GM12872 (cell line): ENCODE measurements around the gene BLOC1S5.

Experiments used
- CTCF ChIP-seq: IDR thresholded peaks from 3 replicates; pipeline ENCODE4 v1.5.1; 2011; ENCODE audit warnings: low read depth, mild to moderate bottlenecking, low read length, moderate library complexity; ENCODE audit not compliant: insufficient read depth

The BLOC1S5 gene

GRCh38 chr6:7992002-7992815 is 72.0 kb downstream of the BLOC1S5 start:
- peak; percentile 61; the same call in 2 of the 3 replicates for TF ChIP-seq CTCF

DNA sequence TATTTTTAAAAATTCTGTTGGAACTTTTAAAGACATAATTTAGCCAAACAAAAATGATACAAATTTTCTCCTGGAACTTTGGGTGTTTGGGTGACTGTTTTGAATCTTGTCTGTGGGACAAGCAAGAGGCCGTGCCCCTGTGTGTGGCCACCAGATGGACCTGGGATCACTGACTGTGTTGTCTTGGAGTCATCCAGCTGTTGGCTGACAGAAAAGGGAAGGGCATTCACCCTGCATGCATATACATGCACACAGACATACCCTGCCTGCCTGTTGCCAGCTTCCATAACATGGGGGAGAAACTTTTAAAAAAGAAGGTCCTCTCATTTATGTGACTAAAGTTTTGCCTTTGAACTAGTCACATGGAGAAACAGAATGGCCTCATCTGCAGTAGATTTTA is 72.7 kb downstream of the BLOC1S5 start:
- no peak for TF ChIP-seq CTCF

DNA sequence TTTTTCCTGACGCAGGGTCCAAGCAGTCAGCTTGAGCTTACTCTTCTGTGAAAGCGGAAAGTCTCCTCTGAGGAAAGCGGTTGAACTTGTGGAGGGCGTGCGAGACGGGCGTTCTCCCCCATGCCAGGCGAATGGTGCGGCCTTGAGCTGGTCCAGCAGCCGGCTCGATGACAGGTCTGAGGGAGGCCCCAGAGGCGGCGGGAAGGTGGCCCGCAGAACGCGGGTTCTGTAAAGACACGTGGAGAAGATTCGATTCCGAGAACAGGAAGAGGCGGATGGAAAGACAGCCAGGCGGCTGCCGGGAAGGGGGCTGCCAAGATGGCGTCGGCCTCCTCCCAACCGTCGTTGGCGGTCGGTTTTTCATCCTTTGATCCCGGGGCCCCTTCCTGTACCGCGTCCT is 78.0 kb downstream of the BLOC1S5 start:
- TF ChIP-seq CTCF: no peak

- no peak for TF ChIP-seq CTCF
Measured at GRCh38 chr6:7979831-7980230, 84.4 kb downstream of the BLOC1S5 start.

DNA sequence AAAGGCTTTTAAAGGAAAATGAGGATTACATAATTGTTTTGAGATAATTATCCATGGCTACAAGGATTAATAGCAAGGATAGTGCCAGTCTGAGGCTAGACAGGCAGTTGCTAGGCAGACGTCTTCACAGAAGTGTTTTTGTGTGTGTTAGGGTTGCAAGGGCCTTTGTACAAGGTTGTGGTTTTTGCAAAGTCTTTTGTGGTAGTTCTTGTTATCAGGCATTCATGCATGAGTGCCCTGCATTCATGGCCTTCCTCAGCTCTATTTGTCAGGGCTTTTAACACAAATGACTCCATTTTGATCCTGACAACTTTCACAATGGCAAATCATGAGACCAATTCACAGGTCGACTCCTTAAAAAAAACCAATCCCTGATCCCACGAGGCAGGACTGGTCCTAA is 85.5 kb downstream of the BLOC1S5 start:
- TF ChIP-seq CTCF: no peak

- no peak for TF ChIP-seq CTCF
Measured at GRCh38 chr6:7976485-7977056, 87.6 kb downstream of the BLOC1S5 start.

DNA sequence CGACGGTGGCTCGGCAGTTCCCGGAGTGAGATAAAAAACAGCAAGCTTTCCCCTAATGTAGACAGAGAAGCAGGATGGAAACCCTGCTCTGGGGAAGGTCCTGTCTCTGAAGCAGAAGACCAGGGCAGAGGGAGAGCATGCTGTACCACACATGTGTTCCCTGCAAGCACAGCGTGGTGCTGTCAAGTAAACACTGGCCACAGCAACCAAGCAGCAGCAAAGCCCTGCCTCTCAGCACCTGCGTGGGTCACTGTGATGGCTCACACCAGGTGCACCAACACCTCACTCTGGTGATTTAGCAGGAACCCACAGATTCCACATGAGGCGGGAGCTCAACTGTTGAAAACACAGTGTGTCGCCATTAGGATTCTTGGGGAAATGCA is 88.4 kb downstream of the BLOC1S5 start:
- TF ChIP-seq CTCF: no peak
